Right lobe of liver (tissue), 4 donors: ENCODE measurements around the gene APOC4.

Experiments
- POLR2A ChIP-seq: fragments of 450-650 bp; IDR thresholded peaks from one replicate; pipeline ENCODE4 v1.6.1; 2017; ENCODE audit warnings: antibody characterized with exemption, mild to moderate bottlenecking
- TF ChIP-seq, protein P1 (sequence below), 4 donors: fragments of 200-600 bp in 3 of 4; fragments of 450-650 bp in 1 of 4; IDR thresholded peaks; one replicate each; pipeline versions ENCODE4 v1.5.1 to v1.8.0; 2016 to 2022; ENCODE audit warnings: antibody characterized with exemption in 4 of 4, mild to moderate bottlenecking in 2 of 4
- donor health status: DM: no; HTN: no; CAD: no.
- donor health status: DM: no; HTN: no; CAD: no.
- donor health status: DM: no; HTN: yes; CAD: no.

DNA sequence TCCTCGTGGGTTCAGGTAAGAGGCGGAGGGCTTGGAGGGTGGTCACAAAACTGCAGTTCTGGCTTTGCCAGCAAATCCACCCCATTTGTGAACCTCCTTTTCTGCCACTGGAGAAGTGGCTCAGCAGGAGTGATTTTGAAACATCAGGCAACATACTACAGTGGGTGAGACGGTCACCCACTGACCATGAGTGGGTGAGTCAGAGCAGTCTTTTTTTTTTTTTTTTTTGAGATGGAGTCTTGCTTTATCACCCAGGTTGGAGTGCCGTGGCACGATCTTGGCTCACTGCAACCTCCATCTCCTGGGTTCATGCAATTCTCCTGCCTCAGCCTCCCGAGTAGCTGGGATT, 48.0 kb upstream of the APOC4 start:
- TF ChIP-seq, protein P1, sequence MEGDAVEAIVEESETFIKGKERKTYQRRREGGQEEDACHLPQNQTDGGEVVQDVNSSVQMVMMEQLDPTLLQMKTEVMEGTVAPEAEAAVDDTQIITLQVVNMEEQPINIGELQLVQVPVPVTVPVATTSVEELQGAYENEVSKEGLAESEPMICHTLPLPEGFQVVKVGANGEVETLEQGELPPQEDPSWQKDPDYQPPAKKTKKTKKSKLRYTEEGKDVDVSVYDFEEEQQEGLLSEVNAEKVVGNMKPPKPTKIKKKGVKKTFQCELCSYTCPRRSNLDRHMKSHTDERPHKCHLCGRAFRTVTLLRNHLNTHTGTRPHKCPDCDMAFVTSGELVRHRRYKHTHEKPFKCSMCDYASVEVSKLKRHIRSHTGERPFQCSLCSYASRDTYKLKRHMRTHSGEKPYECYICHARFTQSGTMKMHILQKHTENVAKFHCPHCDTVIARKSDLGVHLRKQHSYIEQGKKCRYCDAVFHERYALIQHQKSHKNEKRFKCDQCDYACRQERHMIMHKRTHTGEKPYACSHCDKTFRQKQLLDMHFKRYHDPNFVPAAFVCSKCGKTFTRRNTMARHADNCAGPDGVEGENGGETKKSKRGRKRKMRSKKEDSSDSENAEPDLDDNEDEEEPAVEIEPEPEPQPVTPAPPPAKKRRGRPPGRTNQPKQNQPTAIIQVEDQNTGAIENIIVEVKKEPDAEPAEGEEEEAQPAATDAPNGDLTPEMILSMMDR (IDR thresholded peaks at IDR 0.05), result no peak
- no peak for TF ChIP-seq POLR2A
